ENCODE data around the gene CAMK2G. TPM values are rescaled to one million over a fixed set of nuclear protein-coding genes. Genes with fewer than 3 reads are reported as not detected.

Gene CAMK2G
- total RNA-seq, 2 experiments from 2014 or later, result 29.1 to 34.8 TPM

- no peaks in the 10 kb centered on the region for H4K20me1 ChIP-seq (ENCODE audit: insufficient read depth, low read length)
- no peak for TF ChIP-seq EZH2phosphoT487 (IDR thresholded peaks at IDR 0.05; ENCODE audit: borderline replicate concordance, low read depth, low read length)
- TF ChIP-seq CTCF (conservative IDR thresholded peaks at IDR 0.05; ENCODE audit: low read length), result no peak
- no peak for DNase-seq (ENCODE audit: low spot score)
- H3K36me3 ChIP-seq (ENCODE audit: insufficient read depth, low read length), result peaks cover 85% of the 10 kb centered on the region
- intact Hi-C loops (cut with micrococcal nuclease; ENCODE audit: unreplicated experiment), result no loop called here
- no peak overlapping the region for H3K27ac ChIP-seq (ENCODE audit: low read depth, low read length, poor library complexity, severe bottlenecking)
- no peak overlapping the region for H3K4me2 ChIP-seq (ENCODE audit: low read length)
- ChIA-PET POLR2A (interaction anchor here (1.6 kb wide), 1 partner anchor 19 kb away, joined by 4 read pairs; no protein-coding TSS in a partner anchor), CTCF (ENCODE audit: unreplicated experiment) (no interaction called here)
- peaks cover 8% of the 10 kb centered on the region for H3K4me1 ChIP-seq (ENCODE audit: insufficient read depth, low read length, poor library complexity, severe bottlenecking)
- H3K9me2 ChIP-seq (ENCODE audit: insufficient read depth, low read length), result no peaks in the 10 kb centered on the region
- no peaks in the 10 kb centered on the region for H3K79me2 ChIP-seq (ENCODE audit: insufficient read depth, low read depth, low read length)
- H2AFZ ChIP-seq (ENCODE audit: low read length), result no peak overlapping the region
- no peaks in the 10 kb centered on the region for H3K9me3 ChIP-seq (ENCODE audit: low read length)
- BruUV-seq (replicated peaks), result no TSS peak
- H3K4me3 ChIP-seq (ENCODE audit: low read depth, low read length, poor library complexity, severe bottlenecking), result no peak overlapping the region
Observed at GRCh38 chr10:73802276-73802991, 71.9 kb downstream of the CAMK2G start.

GRCh38 chr10:73801253-73801590, 73.1 kb downstream of the CAMK2G start:
- H2AFZ ChIP-seq (ENCODE audit: low read length), result no peak overlapping the region
- peaks cover 82% of the 10 kb centered on the region for H3K36me3 ChIP-seq (ENCODE audit: insufficient read depth, low read length)
- ChIA-PET CTCF (ENCODE audit: unreplicated experiment) (no interaction called here), POLR2A (no interaction called here)
- no peak for DNase-seq (ENCODE audit: low spot score)
- H3K4me1 ChIP-seq (ENCODE audit: insufficient read depth, low read length, poor library complexity, severe bottlenecking), result peaks cover 8% of the 10 kb centered on the region
- BruUV-seq (replicated peaks), result TSS peak; percentile 48
- TF ChIP-seq EZH2phosphoT487 (IDR thresholded peaks at IDR 0.05; ENCODE audit: borderline replicate concordance, low read depth, low read length) (no peak), CTCF (conservative IDR thresholded peaks at IDR 0.05; ENCODE audit: low read length) (no peak)
- H3K9me3 ChIP-seq (ENCODE audit: low read length), result no peaks in the 10 kb centered on the region
- no peak overlapping the region for H3K27ac ChIP-seq (ENCODE audit: low read depth, low read length, poor library complexity, severe bottlenecking)
- H3K9me2 ChIP-seq (ENCODE audit: insufficient read depth, low read length), result no peaks in the 10 kb centered on the region
- no peaks in the 10 kb centered on the region for H4K20me1 ChIP-seq (ENCODE audit: insufficient read depth, low read length)
- no peak overlapping the region for H3K4me2 ChIP-seq (ENCODE audit: low read length)
- no peaks in the 10 kb centered on the region for H3K79me2 ChIP-seq (ENCODE audit: insufficient read depth, low read depth, low read length)
- no peak overlapping the region for H3K4me3 ChIP-seq (ENCODE audit: low read depth, low read length, poor library complexity, severe bottlenecking)
- intact Hi-C loops (cut with micrococcal nuclease; ENCODE audit: unreplicated experiment), result no loop called here

GRCh38 chr10:73800560-73801252, 73.6 kb downstream of the CAMK2G start:
- CTCF ChIA-PET (ENCODE audit: unreplicated experiment), result no interaction called here

More at GRCh38 chr10:73800560-73801252, 73.6 kb downstream of the CAMK2G start:
- Histone ChIP-seq H3K4me1 (ENCODE audit: insufficient read depth, low read length, poor library complexity, severe bottlenecking) (peaks cover 8% of the 10 kb centered on the region), H3K4me2 (ENCODE audit: low read length) (no peak overlapping the region), H3K9me2 (ENCODE audit: insufficient read depth, low read length) (no peaks in the 10 kb centered on the region), H4K20me1 (ENCODE audit: insufficient read depth, low read length) (no peaks in the 10 kb centered on the region), H2AFZ (ENCODE audit: low read length) (no peak overlapping the region), H3K36me3 (ENCODE audit: insufficient read depth, low read length) (peaks cover 82% of the 10 kb centered on the region), H3K79me2 (ENCODE audit: insufficient read depth, low read depth, low read length) (no peaks in the 10 kb centered on the region), H3K27ac (ENCODE audit: low read depth, low read length, poor library complexity, severe bottlenecking) (no peak overlapping the region), H3K9me3 (ENCODE audit: low read length) (no peaks in the 10 kb centered on the region), H3K4me3 (ENCODE audit: low read depth, low read length, poor library complexity, severe bottlenecking) (no peak overlapping the region)
- POLR2A ChIA-PET, result no interaction called here
- no peak for DNase-seq (ENCODE audit: low spot score)
- TF ChIP-seq CTCF (conservative IDR thresholded peaks at IDR 0.05; ENCODE audit: low read length), result no peak
- no peak for TF ChIP-seq EZH2phosphoT487 (IDR thresholded peaks at IDR 0.05; ENCODE audit: borderline replicate concordance, low read depth, low read length)
- no TSS peak for BruUV-seq (replicated peaks)
- intact Hi-C loops (cut with micrococcal nuclease; ENCODE audit: unreplicated experiment), result no loop called here
